ENCODE results near the gene ALDH1L1. TPM values are rescaled to one million over a fixed set of nuclear protein-coding genes. Genes with fewer than 3 reads are reported as not detected.
A peak's percentile ranks its signal among the peaks of the same experiment; 100 is the strongest.

The ALDH1L1 gene
- total RNA-seq, 1 experiment from 2014 or later, result 1.2 TPM

DNA sequence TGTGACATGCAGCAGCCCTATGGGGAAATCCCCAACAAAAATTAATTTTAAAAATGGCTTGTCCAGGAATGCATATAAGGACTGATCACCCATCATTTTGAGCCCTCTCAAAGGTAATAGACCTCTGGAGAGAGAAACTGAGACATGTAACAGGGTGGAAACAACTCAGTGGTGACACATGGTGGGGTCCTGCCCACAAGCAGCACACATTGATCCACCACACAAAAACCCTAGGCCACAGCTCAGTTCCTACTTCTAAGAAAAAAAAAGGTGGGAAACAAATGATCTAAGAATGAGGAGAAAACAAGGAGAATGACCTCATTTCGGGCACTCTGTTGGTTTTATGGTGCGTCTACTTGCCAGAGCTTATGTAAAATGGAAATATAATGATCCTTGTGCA, 94.5 kb downstream of the ALDH1L1 start (continued):
- TF ChIP-seq TP53 (CRISPR knock-in tag; IDR thresholded peaks at IDR 0.05) (no peak), ZBTB43 (CRISPR knock-in tag; IDR thresholded peaks at IDR 0.05) (no peak), E2F5 (CRISPR knock-in tag; IDR thresholded peaks at IDR 0.05) (no peak)
- TF ChIP-seq, protein P1, sequence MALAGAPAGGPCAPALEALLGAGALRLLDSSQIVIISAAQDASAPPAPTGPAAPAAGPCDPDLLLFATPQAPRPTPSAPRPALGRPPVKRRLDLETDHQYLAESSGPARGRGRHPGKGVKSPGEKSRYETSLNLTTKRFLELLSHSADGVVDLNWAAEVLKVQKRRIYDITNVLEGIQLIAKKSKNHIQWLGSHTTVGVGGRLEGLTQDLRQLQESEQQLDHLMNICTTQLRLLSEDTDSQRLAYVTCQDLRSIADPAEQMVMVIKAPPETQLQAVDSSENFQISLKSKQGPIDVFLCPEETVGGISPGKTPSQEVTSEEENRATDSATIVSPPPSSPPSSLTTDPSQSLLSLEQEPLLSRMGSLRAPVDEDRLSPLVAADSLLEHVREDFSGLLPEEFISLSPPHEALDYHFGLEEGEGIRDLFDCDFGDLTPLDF (CRISPR knock-in tag; IDR thresholded peaks at IDR 0.05), result no peak

GRCh38 chr3:126085276-126085675, 95.1 kb downstream of the ALDH1L1 start:
- CTCF ChIA-PET, result no interaction called here
- Mint-ChIP-seq H3K9me3 (peaks cover 55% of the 10 kb centered on the region), H3K4me3 (peak overlapping the region; percentile 62), H3K27me3 (ENCODE audit: low read depth) (peaks cover 12% of the 10 kb centered on the region), H3K36me3 (peaks cover 31% of the 10 kb centered on the region), H3K4me1 (peaks cover 13% of the 10 kb centered on the region), H3K27ac (no peak overlapping the region)
- POLR2A ChIA-PET, result no interaction called here
- no peak for ATAC-seq
- no peak for DNase-seq (ENCODE audit: low spot score)
- no peak for TF ChIP-seq CDX4 (CRISPR knock-in tag; IDR thresholded peaks at IDR 0.05; ENCODE audit: borderline replicate concordance)
- TF ChIP-seq ZSCAN18 (CRISPR knock-in tag; IDR thresholded peaks at IDR 0.05), result no peak
- TF ChIP-seq SOX15 (CRISPR knock-in tag; IDR thresholded peaks at IDR 0.05), result no peak
- no peak for TF ChIP-seq ELF4 (CRISPR knock-in tag; IDR thresholded peaks at IDR 0.05; ENCODE audit: low read depth)
- no peak for TF ChIP-seq ESRRA (CRISPR knock-in tag; IDR thresholded peaks at IDR 0.05; ENCODE audit: borderline replicate concordance)
- TF ChIP-seq TCF7 (CRISPR knock-in tag; IDR thresholded peaks at IDR 0.05; ENCODE audit: low read depth), result no peak
- no peak for TF ChIP-seq ZNF532 (CRISPR knock-in tag; IDR thresholded peaks at IDR 0.05; ENCODE audit: borderline replicate concordance)
- no peak for TF ChIP-seq ZNF671 (CRISPR knock-in tag; IDR thresholded peaks at IDR 0.05)
- TF ChIP-seq PRDM15 (CRISPR knock-in tag; IDR thresholded peaks at IDR 0.05), result no peak
- TF ChIP-seq ZBTB21 (CRISPR knock-in tag; IDR thresholded peaks at IDR 0.05; ENCODE audit: borderline replicate concordance), result no peak
- TF ChIP-seq JAZF1 (CRISPR knock-in tag; IDR thresholded peaks at IDR 0.05), result no peak
- TF ChIP-seq KAT7 (CRISPR knock-in tag; IDR thresholded peaks at IDR 0.05; ENCODE audit: borderline replicate concordance), result no peak
- TF ChIP-seq, protein P2, sequence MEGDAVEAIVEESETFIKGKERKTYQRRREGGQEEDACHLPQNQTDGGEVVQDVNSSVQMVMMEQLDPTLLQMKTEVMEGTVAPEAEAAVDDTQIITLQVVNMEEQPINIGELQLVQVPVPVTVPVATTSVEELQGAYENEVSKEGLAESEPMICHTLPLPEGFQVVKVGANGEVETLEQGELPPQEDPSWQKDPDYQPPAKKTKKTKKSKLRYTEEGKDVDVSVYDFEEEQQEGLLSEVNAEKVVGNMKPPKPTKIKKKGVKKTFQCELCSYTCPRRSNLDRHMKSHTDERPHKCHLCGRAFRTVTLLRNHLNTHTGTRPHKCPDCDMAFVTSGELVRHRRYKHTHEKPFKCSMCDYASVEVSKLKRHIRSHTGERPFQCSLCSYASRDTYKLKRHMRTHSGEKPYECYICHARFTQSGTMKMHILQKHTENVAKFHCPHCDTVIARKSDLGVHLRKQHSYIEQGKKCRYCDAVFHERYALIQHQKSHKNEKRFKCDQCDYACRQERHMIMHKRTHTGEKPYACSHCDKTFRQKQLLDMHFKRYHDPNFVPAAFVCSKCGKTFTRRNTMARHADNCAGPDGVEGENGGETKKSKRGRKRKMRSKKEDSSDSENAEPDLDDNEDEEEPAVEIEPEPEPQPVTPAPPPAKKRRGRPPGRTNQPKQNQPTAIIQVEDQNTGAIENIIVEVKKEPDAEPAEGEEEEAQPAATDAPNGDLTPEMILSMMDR (IDR thresholded peaks at IDR 0.05), result no peak
- TF ChIP-seq, protein P3, sequence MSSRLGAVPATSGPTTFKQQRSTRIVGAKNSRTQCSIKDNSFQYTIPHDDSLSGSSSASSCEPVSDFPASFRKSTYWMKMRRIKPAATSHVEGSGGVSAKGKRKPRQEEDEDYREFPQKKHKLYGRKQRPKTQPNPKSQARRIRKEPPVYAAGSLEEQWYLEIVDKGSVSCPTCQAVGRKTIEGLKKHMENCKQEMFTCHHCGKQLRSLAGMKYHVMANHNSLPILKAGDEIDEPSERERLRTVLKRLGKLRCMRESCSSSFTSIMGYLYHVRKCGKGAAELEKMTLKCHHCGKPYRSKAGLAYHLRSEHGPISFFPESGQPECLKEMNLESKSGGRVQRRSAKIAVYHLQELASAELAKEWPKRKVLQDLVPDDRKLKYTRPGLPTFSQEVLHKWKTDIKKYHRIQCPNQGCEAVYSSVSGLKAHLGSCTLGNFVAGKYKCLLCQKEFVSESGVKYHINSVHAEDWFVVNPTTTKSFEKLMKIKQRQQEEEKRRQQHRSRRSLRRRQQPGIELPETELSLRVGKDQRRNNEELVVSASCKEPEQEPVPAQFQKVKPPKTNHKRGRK (CRISPR knock-in tag; IDR thresholded peaks at IDR 0.05; ENCODE audit: borderline replicate concordance), result no peak
- no peak for TF ChIP-seq ETV6 (CRISPR knock-in tag; IDR thresholded peaks at IDR 0.05)
